ENCODE measurements around the gene KRT83.
"Not testable (repeated sequence)": the region's sequence is repeated elsewhere in the genome, so short reads cannot be mapped to it uniquely, and the experiment has no call there.

The KRT83 gene

DNA sequence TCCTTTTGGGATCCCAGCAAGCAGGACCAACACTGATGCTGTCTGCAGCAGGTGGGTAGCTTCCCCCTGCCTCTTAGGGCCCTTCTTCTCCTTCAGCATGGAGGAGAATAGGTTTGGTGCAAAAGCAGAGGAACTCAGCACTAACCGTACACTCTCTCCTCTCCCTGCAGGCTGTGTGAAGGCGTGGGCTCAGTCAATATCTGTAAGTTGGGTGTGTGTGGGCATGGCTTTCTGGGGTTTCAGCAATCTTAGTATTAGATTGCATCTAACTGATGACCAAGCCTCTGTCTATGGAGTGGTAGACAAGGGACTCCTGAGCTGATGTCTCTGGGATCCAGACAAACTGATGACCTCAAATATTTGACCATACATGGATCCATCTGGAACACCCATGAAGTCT is 31.8 kb upstream of the KRT83 start:
- DNase-seq, result no peak

DNA sequence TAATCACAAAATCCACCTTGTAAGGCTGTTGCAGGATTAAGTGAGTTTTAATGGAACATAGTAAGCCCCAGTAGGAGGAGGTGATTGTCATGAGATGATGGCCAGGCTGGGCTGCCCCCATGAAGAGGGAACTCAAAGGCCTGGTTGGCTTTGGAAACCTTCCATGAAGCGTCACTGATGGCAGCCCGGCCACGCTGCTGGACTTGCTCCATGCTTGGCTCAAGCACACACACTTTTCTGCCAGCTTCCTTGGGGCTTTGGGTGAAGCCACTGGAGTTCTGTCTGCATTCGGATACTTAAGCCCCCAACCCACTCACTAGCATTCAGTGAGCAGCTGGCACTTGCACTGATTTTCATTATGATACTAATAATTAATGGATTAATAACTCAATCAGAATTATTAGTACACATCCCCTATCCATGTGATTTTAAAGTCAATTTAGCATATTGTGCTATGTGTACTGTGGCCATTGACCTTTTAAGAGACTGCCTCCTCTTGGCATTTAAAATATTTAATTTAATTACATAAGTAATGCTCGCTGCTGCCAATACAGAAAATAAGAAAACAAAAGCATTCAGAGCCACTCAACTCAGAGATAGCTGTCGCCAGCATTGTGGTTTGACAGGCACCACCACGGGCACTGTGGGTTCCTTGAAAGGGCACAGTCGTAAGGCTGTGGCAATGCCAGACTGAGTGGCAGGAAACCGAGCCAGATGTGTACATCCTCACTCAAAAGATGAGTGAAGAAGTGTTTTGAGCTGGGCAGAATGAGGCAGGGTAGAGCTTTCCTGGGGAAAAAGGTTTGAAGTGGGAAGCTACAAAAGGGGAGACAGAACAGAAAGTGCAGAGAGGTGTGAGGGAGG is 30.2 kb upstream of the KRT83 start:
- peak; percentile 27 for DNase-seq

DNA sequence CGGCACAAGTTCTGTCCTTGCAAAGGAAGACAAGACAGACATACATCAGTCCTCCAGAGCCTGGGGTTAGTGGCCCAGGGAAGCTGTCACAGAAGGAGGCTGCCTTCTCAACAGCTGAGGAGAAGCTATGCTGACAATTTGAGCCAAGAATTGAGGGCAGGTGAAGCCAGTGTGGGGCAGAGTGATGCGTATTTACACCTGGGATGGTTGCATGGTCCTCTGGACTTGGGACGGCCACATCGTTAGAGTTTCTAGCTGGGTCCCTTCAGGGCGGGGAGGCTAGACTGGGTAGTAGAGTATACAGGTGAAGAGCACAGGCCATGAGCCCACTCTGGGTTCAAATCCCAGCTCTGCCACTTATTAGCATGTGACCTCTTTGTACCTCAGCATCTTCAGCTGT is 29.6 kb upstream of the KRT83 start:
- DNase-seq, result no peak

DNA sequence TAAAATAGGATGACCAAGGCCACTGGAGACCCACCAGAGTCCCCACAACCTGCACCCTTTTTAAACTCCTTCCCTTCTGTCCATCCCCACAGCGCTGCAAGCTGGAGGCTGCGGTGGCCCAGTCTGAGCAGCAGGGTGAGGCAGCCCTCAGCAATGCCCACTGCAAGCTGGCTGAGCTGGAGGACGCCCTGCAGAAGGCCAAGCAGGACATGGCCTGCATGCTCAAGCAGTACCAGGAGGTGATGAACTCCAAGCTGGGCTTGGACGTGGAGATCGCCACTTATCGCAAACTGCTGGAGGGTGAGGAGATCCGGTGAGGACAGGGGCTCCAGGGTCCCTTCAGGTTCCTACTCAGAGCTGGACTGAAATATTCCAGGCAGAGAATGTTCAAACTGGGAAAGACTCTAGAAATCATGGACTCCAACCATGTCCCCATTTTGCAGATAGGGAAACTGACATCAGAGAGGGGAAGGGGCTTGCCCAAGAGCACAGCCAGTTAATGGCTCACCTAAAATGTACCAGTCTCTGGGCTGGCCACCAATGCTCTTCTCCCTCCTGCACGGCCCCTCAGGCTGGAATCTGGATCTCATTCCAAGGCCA is 28.9 kb upstream of the KRT83 start:
- no peak for DNase-seq

DNA sequence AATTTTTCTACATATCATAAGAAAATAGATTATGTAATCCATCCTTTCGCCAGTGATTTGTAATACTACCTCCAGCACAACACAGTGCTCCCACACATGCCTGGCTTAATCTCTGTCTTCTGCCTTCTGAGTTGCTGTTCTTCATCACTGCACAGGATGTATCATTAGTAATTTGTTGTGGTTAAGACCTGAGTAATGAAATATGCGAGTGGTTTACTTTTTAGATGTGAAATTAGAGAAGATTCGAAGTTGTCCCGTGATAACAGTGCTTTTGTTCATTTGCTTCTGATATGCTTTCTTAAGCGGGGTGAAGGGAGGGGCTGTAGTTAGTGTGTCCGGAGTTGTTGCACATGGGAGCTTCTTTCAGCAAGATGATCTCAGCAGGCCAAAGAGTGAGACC is 28.0 kb upstream of the KRT83 start:
- no peak for DNase-seq

DNA sequence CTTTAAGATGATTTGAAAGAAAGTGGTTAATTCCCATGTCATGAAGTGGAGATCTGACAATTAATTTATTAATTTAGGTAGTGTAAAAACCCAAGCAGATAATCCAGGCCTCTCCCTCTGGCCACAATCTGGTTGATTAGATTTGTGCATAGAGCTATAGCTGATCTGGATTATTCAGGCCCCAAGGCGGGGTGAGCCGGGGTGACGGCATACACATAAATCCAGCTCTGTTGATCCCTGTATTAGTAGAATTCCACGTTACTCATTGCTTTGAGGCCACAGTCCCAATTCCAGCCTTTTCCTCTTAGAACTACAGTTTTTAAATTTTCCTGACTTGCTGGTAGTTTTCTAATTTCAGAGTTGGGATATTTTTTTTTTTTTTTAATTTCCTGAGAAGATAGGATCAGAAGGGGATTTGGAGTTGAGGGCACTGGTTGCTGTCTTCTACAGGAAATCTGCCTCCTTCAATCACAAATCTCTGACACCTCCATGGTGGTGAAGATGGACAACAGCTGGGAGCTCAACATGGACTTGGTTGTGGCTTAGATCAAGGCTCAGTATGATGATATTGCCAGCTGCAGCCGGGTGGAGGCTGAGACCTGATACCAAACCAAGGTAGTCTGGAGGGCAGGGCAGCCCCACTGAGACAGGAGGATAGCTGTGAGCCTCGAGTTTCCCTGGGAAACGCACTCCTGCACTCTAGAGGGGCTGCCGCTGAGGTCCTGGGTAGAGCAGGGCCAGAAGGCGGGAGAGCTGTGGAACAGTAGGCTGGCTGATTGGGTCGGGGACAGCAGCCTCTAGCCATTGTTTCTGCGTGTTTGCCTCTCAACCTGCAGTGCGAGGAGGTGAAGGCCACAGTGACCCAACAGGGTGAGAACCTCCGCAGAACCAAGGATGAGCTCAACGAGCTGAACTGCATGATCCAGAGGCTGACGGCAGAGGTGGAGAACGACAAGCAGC is 26.6 kb upstream of the KRT83 start:
- no peak for DNase-seq

DNA sequence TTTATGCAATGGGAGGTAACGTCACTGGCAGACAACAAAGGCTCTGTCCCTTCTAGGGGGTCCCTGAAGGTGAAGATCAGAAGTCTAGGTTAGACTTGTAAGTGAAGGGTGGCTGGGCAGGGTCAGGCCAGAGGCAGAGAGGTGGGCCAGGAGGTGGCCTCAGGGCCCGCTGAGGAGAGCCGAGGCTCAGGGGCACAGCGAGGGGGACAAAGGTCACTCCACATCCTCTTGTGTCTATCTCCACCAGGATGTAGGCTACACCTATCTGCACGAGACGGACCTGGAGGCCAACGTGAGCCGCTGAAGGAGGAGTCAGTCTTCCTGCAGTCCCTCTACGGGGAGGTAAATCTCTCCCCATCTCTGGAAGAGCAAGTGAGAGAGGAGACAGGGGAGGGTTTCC is 25.8 kb upstream of the KRT83 start:
- DNase-seq, result no peak

DNA sequence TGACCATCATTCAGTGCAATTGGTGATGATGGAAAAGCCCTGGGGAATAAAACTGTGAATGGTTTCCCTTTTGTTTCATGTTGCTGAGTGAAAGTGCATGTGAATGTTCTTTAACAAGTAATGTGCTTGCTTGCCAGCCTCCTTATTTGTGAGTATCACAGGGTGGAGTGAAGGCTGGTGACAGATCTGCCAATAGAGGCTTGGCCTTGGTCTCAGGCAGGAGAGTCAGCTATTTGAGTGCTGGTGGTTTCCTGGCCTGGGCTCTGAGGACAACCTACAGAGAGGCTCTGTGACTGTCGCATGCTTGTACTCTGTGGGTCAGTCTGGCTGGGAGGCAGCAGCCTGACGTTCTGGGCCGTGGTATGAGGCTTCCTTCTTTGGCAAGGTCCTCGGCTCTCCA is 25.4 kb upstream of the KRT83 start:
- DNase-seq, result no peak

DNA sequence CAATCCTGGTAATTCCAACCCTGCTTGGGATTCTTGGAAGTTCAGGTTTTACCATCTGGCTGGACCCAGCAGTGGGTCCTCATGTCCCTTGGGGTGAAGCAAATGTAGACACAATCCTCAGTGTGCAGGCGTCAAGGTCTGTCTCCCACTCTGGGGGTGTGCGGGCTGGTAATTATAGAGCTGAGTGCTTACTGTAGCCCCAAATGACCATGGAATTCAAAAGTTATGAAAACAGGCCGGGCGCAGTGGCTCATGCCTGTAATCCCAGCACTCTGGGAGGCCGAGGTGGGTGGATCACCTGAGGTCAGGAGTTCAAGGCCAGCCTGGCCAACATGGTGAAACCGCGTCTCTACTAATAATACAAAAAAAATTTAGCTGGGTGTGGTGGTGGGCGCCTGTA is 23.8 kb upstream of the KRT83 start:
- DNase-seq, result not testable (repeated sequence)

DNA sequence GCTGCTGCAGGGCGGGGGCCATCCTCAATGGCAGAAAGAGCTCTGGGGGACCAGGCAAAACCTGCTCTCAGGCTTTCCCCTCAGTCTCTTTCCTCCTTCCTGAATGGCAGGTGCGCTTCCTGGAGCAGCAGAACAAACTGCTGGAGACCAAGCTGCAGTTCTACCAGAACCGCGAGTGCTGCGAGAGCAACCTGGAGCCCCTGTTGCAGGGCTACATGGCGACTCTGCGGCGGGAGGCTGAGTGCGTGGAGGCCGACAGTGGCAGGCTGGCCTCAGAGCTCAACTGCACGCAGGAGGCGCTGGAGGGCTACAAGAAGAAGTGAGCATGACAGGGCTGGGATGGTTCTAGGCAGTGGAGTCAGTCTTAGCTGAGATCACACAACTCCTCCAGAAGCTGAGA is 22.9 kb upstream of the KRT83 start:
- DNase-seq, result no peak

DNA sequence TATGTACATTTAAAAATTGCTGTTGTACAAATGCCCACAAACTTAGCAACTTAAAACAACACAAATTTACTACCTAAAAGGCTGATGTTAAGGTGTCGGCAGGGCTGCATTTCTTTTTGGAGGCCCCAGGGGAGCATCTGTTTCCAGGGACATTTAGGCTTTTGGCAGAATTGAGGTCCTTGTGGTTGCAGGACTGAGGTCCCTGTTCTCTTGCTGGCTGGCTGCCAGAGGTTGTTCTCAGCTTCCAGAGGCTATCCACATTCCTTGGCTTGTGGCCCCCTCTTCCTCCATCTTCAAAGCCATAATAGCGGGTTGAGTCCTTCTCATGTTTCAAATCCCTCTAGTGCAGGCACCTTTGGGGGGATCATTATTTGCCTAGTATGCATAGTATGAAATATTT is 22.4 kb upstream of the KRT83 start:
- no peak for DNase-seq

DNA sequence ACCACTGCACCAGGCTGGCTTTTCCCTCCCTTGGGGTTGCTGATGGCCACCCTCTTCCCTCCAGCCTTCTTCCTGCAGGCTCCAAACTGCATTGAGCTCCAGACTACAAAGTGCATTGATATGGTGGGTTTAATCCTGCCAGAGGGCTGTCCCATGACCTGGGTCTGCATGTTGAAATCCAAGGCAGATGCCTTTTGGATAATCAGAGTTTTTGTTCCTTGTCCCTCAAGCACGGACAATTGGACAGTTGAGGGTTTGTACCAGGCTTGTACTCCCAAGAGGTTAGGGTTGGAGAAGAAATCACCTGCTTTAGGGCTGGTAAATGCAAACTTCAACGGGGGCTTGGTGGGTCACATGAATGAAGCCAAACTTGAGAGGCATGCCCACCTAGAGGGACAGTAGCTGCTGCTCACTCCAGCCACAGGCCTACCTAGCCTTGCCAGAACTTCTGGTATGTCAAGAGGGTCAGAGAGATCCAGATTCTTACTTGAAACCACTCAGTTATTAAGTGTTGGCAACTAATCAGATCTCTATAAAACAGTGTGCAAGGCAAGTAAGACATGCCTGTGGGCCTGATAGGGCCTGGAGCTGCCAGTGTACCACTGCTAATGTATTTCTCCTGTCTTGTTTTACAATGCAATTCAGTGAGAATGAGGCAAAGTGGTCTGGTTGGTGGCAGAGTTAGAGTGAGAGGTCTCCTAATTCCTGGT is 21.7 kb upstream of the KRT83 start:
- no peak for DNase-seq

DNA sequence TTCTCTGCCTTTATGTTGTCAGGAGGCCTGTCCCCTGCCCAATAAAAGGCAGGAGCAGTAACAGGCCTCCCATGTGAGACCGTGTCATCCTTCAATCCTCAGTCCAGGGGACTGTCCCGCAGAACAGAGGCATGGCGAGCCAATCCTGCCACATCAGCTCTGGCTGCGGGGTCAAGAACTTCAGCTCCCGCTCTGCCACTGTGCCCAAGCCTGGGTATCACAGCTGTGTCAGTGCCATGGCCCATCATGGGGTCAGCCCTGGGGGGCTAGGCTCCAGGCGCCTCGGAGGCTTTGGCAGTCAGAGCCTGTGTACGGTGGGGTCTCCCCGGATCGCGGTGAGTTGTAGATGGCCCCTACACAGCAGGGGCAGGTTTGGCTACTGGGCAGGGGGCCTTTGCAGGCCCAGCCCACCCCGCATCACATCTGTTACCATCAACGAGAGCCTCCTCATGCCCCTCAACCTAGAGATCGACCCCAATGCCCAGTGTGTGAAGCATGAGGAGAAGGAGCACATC is 19.9 kb upstream of the KRT83 start:
- DNase-seq, result no peak

DNA sequence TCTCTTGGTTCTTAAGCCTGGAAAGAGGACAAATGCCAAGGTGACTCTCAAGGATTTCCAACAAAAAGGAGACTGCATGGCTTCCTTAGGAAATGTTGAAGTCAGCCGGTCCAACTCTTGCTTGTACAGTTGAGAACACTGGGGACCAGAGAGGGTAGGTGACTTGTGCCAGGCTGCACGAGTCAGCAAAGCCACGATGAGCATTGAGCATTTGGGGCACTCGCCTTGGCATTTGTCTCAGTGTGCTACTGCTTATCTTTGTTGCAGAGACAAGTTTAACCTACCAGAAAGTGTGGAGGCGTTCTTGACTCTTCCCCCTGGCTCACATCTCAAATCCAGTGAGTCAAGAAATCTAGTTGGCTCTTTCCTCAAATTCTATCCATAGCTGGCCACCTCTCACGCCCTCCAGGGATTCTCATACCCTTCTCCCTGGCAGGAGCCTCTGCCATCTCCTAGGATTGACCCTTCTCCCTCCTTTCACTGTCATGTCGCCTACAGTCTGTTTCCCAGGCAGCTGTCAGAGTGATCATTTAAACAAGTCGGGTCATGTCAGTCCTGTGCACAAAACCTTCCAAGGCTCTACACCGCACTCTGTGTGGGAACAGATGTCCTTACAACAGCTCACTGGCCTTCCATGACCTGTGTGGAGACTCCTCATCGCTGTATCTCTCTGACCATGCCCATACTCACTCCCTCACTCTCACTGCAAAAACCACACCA is 17.2 kb upstream of the KRT83 start:
- DNase-seq, result no peak

DNA sequence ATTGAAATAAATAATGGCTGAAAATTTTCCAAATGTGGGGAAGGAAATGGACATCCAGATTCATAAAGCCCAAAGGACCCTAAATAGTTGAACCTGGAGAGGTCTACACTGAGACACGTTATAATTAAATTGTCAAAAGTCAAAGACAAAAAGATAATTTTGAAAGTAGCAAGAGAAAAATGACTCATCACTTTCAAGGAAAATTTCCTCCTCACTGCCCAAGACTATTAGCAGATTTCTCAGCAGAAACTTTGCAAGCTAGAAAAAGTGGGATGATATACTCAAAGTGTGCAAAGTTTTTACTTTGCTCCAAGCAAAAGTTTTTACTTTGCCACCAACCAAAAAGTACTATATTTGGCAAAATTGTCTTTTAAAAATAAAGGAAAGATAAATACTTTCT is 15.9 kb upstream of the KRT83 start:
- DNase-seq, result no peak

DNA sequence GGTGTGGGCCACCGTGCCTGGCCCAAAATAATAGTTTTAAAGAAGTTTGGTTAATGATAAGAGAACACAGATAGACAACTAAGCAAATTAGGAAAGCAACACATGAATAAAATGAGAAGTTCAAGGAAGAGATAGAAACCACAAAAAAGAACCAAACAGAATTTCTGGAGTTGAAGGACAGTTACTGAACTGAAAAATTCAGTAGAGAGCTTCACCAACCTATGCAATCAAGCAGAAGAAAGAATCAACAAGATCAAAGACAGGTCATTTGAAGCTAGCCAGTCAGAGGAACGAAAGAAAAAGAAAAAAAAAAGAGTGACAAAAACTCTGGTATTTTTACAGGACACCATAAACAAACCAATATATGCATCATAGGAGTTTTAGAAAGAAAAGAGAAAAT is 15.4 kb upstream of the KRT83 start:
- DNase-seq, result no peak

DNA sequence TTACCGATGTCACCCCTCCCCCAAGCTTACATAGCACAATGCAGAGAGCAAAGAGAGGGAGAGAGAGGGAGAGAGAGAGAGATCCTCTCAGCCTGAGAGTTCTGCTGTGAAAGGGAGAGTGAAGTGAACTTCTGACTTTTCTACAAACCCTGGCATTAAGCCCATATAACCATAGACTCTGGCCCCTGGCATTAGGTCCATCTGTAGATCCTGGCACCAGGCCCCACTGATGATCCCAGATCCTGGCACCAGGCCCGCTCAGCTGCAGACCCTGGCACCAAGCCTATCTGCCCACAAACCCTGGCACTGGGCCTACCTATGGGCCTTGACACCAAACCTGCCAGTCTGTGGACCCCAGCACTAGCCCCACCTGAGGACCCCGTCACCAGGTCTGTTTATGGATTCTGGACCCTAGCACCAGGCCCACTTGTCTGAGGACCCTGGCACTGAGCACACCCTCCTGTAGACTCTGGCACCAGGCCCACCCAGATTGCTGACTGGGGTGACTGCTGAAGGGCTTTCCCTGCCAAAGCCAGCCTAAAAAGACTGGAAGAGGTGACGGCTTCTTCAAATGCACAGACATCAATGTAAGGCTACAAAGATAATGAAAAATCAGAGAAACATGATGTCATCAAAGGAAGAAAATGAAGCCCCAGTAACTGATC is 14.5 kb upstream of the KRT83 start:
- DNase-seq, result no peak

DNA sequence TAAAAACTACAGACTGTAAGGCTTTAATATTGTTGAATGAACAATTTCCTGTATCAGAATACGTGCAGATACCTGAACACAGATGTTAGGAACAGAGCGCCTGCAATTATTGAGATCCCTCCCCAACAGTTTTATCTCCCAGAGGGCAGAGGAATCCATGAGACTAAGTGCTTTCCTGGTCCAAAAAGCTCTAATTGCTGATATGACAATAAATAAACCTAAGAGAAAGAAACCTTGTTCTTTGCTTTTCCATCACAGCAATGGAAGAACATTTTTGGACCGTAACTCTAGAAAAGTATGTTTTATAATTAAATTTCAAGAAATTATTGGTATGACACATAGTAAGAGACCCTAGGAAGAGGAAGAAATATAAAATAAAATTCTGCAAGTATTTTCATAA is 13.0 kb upstream of the KRT83 start:
- DNase-seq, result no peak

DNA sequence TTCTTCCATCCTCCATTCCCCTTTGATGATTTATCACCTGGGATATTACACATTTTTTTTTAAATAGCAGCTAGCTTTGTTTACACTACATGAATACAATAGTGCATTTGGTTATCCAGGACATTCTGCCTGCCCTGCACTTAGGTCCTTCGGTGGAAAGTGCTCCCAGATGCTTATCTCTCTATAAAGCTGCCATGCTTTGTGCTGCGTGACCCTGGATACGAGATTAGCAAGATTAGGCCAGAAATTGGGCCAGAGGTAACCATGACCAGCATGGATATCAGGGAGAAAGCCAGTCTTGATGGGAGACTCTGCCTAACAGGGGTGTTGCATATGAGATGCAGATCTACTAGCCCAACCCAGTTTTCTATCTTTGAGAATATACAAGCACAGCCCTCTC is 12.1 kb upstream of the KRT83 start:
- no peak for DNase-seq

DNA sequence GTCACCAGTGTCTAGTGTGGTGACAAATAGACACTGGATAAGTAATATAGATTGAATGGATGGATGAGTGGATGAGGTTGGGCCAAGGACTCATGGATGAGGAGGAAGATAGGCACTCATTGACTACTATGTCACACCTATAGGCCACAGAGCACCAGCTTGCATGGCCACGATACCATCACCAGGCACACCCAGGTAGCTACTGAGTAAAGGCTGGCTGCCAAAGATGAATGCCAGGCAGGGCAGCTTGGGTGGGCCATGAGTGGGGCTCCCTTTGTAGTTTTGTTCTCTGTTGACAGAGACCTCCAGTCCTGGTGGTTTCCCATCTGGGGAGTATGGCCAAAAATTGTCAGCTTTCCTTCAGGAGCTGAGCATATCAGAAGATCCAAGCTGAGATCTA is 11.2 kb upstream of the KRT83 start:
- DNase-seq, result no peak

DNA sequence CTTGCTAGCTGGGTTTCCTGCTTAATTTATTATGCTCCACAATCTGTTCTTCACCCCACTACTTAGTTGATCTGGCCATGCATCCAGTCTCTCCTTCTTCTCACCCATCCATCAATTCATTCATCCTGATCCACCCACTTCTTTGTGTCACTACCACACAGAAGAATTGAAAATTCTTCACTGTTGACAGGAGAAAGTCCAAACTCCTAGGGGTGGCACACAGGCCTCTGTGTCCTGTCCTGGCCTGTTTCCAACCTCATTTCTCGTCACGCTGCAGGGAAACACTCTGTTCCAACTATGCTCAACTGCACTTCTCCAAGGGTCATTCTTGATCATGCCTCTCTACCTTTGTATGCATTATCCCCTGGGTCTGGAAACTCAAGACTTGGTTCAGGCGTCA is 10.6 kb upstream of the KRT83 start:
- no peak for DNase-seq

DNA sequence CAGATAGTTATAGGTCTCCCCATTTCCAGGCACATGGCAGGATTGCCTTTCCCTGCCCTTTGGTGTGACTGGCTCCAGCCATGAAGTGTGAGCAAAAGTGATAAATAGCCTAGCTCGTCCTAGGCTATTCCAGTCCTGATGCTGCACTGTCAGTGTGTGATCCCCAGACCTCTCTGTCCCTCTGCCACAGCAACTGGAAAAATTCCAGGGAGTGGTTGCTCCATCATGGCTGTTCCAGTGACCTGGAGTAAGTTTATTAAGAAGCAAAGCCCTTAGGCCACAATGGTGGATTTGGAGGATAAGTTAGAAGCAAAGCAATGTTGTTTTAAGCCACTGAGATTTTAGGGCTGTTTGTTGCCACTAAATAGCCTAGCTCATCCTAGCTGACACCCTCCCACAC is 9.8 kb upstream of the KRT83 start:
- no peak for DNase-seq
